NCI-H1417 (cell line): ENCODE results near the gene GGA2.
"Not testable (repeated sequence)": the region's sequence is repeated elsewhere in the genome, so short reads cannot be mapped to it uniquely, and the experiment has no call there.

Source experiments
- DNase-seq, 3 experiments: peaks; one replicate each; lab custom pipeline; 2025; lab: John Stamatoyannopoulos, UW

Gene GGA2

DNA sequence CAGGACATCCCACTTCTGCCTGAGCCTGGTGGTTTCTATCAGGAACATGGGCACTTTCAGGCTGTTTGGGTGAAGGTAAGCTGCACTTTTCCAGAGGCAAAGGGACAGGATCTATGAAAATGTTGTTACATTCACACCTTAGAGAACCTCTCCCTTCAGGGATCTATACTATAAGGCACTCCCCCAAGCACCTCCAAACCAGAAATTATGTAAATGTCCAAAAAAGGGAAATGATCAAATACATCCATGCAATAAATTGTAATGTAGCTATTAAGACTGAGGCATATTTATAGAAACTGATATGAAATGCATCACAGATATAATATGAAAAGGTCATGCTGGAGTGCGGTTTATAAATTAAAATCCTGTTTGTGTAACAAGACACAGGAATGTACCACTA is 34.0 kb downstream of the GGA2 start:
- no peak for DNase-seq

DNA sequence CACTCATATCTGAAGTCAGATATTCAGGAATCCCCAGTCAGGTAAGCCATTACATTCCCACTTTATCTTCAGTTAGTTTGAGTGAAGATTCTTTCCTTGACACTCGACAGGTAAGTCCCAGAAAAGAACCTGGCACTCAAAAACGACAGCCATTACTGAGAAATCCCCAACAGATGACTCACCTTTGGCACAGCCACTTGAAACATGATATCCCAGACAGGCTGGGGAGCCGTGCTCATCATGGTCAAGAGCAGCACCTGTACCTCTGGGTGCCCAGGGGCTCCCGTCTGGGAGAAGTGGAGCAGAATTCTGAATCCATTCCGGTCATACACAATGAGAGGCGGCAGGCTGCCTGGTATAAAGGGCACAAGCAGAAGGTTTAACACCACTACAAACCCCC is 40.5 kb downstream of the GGA2 start:
- DNase-seq: peak; percentile 9 to 48 (median 19)

DNA sequence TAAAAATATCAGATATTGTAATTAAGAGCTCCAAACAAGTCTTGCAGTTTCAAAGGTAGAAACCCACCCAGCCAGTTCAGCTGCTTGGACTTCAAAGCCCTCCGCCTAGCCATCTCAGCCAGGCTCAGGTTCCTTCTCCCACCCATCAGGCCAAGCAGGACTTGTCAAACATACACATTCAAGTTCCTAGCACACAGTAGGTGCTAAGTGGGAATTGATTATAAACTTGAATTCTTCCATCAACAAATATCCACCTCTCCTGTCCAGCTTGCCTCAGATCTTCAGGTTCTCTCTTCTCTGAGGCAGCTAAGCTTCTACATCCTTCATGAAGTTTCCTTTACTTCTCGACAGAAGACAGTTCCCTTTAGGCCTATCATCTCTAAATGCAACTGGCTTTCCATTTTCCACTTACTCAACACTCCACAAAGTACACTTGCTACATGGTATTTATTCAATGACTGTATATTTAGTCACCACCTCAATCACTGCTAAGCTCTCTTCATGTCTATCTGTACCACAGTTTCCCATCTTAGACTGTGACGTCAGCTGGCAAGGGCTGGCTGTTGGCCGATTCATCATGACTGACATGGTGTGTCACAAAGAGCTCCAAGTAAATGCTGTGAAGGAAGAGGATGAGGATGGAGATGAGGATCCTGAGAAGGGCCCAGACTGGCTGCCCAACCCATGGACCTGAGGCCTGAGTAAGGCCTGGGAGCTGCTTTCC is 44.0 kb downstream of the GGA2 start:
- DNase-seq: peak in 1 of 3 experiments; percentile 15

DNA sequence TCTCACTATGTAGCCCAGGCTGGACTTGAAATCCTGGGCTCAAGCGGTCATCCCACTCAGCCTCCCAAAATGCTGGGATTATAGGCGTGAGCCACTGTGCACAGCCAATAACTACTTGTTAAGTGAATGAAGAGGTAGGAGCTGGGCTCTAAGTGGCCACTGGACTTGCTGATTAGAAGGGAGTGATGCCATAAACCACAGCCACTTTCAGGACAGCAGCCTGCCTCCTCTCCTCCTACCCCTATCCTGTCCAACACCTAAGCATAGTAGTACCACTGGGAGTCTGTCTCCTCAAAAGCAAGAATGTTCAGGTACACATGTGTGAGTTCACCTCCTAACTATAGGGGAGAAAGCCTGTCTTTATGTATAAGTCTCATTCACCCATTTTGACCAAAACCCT is 45.1 kb downstream of the GGA2 start:
- DNase-seq: peak in 1 of 3 experiments; percentile 1

DNA sequence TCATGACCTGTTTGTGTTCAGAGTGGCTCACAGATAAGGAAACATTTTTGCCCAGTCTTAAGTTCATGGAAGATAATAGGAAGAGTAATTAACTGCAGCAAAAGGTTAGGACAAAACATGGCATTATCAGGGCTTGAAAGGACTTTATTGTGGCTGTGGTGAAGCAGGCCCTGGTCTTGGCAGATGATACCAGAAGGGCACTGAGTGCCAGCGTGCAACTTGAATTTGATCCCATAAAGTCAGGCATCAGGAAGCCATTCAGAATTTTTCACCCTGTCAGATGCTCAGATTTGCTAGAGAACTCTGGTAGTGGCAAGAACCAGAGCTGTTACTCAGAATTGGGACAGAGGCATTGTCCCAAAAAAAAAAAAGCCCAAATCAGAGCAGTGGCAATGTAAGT is 46.1 kb downstream of the GGA2 start:
- DNase-seq: no peak

DNA sequence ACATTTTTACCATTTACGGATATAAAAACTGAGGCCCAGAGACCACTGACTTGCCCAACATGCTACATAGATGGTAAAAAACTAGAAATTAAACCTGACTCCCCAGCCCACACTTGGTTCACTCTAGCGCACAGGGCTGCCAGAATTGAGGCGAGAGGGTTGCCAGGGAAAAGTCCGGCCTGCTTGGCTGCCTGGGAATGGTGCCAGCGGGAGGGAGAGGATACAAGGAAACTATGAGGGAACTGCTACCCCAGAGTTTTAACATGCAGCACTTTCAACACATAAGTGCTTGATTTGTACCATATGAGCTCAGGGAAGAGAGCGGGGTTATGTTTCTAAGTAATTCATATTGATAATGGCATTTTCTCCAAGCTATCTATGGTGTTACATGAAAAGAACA is 47.3 kb downstream of the GGA2 start:
- not testable (repeated sequence) for DNase-seq

DNA sequence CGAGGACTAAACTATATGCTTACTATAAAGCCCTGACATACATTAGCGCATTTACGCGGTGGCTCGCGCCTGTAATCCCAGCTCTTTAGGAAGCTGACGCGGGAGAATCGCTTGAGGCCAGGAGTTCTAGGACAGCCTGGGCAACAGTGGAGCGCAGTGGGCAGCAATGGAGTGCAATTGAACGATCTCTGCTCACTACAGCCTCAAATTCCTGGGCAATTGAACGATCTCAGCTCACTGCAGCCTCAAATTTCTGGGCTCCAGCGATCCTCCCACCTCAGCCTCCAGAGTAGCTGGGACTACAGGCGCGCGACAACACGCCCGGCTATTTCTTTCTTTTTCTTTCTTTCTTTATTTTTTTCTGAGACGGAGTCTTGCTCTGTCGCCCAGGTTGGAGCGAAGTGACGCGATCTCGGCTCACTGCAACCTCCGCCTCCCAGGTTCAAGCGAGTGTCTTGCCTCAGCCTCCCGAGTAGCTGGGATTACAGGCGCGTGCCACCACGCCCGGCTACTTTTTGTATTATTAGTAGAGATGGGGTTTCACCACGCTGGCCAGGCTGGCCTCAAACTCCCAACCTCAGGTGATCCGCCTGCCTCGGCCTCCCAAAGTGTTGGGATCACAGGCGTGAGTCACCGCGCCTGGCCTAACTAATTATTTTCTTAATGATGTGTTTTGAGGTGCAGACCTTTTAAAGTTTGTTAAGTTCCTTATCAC is 56.8 kb downstream of the GGA2 start:
- no peak for DNase-seq

DNA sequence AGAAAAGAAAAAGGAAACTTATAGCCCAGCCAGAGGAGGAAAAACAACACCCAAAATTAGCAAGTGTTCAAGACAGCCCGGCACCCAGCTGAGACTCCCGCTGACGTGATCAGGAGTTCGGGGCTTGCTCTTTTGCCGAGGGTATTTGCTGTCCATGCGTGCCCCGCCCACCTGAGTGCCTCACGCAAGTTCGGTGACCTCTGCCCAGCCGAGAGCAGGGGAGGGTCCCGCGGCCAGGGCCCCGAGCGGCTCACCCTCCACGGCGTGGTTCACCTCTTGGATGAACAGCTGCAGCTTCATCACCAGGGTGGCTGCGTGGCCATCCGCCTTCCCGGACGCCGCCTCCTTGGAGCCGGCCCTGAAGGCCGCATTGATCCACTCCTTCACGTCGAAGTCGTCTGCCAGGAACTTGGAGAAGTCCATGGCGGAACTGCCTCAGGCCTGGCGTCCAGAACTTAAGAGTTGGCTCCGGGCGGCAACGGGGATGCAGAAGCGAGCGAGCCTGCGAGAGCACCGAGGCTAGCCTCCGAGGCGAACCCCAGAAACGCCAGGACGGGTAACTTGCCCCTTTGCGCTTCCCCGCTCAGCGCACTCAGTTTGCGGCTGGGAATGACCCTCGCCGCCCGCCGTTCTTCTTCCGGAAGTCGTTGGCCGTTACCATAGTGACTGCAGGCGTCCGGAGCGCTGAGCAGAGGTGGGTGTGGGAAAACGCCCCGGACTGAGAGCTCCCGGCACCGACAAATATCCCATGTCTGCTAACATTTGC is 57.5 kb downstream of the GGA2 start, which contains the start of gene COG7:
TSS of gene COG7 (minus strand) at position 618 of the 766 bp plus-strand sequence. CDS start at position 423, 195 bp downstream.
- DNase-seq: peak; percentile 60 to 93 (median 88)

DNA sequence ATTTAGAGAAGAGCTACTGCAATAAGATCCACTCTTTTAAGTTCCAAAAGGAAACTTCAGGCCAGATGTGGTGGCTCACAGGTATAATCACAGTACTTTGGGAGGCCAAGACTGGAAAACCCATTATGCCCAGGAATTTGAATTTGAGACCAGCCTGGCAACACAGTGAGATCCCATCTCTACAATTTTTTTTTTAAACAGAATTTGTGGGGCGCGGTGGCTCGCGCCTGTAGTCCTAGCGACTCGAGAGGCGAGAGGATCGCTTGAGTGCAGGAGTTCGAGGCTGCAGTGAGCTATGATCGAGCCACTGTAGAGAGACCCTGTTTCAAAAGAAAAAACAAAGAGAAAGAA is 58.1 kb downstream of the GGA2 start:
- DNase-seq: no peak

DNA sequence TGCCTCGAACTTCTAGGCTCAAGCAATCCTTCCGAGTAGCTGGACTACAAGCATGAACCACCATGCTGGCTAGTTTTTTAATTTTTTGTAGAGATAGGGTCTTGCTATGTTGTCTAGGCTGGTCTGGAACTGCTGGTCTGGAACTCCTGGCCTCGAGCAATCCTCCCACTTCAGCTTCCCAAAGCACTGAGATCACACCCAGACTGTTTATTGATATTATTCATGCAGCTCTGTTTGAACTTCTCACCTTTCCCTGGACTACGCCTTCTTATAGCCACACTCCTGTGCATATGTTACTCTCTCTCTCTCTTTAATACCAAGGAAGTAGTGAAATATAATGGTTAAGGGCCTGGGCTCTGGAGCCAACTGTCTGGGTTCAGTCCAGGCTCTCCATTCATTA is 61.9 kb downstream of the GGA2 start:
- no peak for DNase-seq

DNA sequence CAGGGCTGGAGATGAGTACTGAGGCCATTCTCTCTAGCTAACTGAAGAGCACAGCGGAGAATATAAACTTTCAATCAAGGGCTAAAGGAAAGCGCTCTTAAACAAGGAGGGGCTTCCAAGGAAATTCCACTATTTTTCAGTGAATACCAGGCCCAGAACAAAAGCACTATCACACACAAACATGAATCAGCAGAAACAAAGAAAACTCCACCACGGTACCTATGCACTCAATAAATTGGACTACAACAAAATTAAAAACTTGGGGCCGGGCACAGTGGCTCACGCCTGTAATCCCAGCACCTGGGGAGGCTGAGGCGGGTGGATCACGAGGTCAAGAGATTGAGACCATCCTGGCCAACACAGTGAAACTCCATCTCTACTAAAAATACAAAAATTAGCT is 72.8 kb downstream of the GGA2 start:
- DNase-seq: not testable (repeated sequence)

DNA sequence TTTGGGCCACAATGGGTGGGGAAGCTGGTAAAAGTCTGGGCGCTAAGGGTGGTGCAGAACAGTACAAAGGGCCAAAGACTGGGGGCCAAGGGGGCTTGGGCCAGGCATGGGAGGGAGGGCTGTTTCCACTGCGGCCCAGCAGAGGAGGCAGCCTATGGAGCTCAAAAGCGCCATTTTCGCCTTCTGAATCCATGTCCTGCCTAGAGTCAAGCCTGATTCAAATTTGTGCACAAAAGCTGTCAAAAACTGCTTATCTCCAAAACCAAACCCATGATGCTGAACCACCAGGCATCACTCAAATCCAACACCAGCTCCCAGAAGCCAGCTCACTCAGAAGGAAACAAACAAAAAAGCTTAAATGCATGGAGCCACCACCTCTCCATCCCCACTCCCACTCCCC is 73.3 kb downstream of the GGA2 start:
- no peak for DNase-seq

DNA sequence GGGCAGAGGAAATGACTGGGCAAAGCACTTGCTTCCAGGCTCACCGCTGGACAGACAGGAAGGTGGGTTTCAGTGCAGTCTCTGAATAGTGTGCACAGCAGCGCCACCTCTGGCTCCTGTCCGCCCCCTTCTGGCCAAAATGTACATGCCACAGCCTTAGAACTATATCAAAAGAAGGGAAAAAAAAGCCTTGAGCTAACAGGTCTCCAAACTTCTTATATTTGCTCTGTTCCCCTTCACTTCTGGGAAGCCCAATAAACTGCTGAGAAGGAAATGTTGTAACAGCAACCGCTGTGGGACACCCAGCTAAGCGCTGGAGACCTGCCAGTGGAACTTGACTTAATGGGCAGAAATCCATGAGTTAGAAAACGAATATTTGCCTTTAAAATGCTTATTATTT is 74.8 kb downstream of the GGA2 start:
- peak; percentile 7 to 67 (median 36) for DNase-seq

DNA sequence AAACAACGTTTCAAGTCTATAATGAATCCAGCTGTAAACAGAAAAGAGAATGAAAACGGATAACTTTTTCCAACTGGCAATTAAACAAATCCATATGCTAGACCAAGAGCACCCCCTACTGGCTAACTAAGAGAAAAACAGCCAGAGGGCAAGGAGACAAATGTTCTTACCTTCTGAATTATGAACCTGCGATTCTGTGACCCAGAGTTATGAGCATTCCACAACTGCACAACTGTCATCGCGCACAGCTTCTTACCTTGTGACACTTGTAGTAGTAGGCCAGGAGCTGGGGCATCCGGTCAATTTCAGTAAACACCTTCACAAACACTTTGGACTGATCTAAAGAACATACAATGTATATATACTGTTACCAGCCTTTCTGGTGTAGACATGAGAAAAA is 75.9 kb downstream of the GGA2 start:
- peak; percentile 59 to 88 (median 66) for DNase-seq

DNA sequence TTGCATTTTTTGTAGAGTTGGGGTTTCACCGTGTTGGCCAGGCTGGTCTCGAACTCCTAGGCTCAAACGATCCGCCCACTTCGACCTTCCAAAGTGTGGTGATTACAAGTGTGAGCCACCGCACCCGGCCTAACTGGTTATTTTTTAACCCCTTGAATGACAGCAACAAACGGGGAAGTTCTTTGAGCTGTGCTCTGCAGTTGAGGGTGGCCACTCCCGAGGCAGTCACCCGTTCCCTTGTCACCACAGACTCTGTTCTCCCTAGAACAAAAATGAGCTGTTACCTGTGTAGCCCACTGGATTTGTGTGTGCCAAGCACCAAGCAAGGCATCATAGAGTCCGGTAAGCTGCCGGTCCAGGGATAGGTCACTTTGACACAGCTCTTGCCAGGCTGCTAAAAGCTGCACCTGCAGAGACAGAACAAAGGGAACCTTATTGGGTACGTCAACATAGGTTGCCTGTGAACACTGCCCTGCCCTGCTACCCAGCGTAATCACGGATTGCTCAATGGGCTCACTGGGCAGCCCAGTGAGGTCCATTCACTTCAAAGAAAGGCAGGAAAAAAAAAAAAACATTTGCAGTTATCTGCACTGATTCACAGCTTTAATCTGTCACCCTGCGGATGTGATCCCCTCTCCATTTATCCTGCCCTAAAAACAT is 76.9 kb downstream of the GGA2 start:
- peak in 2 of 3 experiments; percentile 4 to 43 for DNase-seq

DNA sequence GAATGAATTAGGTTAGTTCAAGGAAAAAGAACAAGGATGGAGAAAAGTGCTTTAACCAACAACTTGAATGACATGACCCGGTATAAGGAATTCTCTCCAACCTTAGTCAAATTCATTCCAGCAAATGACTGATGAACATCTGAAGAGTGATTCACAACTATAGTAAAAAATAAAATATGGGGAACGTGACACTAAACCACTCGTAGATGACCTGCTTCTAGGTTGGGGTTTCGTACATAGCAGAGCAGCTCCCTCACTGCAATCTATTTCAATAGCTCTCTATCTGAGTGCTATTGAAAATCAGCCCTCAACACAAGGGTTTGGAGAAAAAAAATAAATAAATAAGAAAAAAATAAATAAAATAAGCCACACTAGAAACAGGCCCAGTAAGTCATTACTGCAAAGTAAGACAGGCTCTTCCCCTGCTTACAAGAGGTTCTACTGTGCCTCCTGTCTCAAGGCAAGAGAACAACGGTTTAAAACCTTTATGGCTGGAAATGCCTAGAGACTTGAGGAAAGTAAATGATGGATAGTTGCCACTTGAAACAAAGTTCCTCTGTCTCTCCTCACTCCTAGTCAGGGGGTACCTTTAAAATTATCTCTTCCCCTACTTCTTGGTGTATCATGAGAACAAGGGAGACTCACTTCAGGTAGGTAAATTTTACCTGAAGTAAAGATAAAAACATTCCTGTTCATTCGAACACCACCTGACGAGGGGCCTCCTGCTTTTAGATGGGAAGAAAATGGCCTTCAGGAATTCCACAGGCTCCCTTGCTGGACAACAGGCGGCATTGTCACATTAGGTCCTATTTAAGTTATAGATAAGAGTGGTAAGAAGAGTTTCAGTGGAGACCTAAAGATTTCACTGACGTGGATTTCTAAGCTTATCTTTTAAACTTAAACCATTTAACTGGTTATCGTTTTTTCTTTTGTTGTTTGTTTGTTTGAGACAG is 77.8 kb downstream of the GGA2 start:
- DNase-seq: no peak

DNA sequence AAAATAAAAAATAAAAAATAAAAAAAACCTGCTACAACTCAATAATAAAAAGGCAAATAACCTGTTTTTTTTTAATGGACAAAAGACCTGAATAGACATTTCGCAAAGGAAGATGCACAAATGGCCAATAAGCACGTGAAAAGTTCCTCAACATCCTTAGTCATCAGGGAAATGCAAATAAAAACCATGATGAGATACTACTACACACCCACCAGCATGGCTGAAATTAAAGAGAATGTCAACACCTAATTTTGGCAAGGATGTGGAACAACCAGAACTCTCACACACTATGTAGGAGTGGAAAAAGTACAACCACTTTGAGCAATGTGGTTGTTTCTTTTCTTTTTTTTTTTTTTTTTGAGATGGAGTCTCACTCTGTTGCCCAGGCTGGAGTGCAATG is 81.9 kb downstream of the GGA2 start:
- no peak for DNase-seq

DNA sequence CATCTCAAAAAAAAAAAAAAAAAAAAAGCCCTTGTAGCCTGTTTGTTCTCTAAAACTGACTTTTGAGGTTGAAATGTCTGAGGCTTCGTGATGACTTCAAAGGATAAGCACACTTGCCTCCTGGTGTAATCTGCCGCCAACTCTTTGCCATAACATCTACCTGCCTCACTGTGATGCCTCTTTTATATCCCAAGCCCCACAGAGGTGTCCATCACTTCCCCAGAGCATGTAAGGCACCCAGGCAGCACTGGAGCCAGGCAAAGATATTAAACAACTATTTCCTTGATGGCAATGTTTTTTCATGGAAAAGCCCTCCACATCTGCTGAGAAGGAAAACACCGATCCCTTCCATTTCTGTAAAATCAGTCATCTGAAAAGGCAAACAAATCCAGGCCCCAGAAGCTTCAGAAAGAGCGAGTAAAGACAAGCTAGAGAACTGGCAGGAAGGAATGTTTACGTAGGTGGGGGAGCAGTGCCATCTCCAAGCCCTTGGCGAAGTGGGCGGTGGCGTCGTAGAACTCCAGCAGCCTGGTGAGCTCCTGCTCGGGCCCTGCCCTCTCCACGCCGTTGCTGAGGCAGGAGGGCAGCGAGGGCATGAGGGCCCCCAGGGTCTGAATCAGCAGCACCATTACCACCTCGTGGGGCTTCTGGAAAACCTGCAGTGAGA is 85.9 kb downstream of the GGA2 start:
- peak; percentile 42 to 75 (median 58) for DNase-seq

DNA sequence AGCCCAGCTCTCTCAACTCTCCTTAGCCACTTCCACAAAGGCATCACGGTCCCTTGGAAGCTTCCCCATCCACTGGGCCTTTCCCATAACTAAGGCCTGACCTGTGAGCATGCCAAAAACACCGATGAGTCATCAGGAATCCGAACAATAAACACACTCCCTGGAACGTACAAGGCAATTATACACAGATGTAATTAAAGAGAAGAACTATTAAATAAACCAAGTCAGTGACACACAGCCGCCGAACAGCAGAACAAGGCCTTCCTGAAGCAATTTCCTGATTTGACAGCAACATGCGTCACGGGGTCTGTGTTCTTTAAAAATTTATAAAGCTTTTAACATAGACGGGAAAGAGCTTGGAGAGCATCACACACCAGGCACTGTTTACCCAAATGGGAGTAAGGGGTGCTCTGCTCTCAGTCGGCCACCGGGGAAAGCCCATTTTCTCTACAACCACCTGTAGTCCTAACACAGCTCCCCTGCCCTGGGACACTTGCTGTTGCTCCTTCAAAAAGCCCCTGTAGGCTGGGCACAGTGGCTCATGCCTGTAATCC is 86.7 kb downstream of the GGA2 start:
- peak in 2 of 3 experiments; percentile 61 to 85 for DNase-seq

DNA sequence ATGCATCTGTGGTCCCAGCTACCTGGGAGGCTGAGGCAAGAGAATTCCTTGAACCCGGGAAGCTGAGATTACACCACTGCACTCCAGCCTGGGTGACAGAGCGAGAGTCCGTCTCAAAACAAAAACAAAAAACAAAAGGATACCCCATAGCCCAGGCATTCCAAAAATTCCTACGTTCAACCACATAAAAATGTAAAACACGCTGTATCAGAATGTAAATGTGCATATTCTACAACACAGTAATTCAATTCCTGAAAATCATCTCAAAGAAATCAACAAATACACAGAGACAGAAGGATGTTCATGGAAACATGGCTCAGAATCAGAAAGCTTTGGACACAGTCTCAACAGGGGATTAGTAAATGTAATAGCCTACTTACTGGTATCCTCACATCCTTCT is 90.3 kb downstream of the GGA2 start:
- DNase-seq: no peak
